Pancreas (tissue), 10 donors: ENCODE measurements around the gene PGLYRP1. TPM values are rescaled to one million over a fixed set of nuclear protein-coding genes. Genes with fewer than 3 reads are reported as not detected.

Experiments used
- ATAC-seq, 4 donors: fragments of 200-7000 bp; cut with Tn5 transposase; one replicate each; pipeline versions ENCODE4 v1.8.0 to v1.9.1; 2020; ENCODE audit warnings: mild to moderate bottlenecking in 4 of 4, moderate library complexity in 4 of 4
- DNase-seq, 6 donors: peaks; one replicate each; pipeline ENCODE4 v3.0.0-alpha.2; 2020
- FAIRE-seq: peaks from 2 replicates; lab custom pipeline; 2012; peaks lifted over from hg19 to GRCh38; lab: Jason Lieb, UNC
- H3K27ac ChIP-seq, 4 donors: fragments of 200-600 bp; sonication (generic); 1 replicate in 3 of 4; 2 replicates in 1 of 4; pipeline versions ENCODE4 v1.5.0 to v1.8.0; 2020
- H3K27me3 ChIP-seq, 4 donors: fragments of 200-600 bp; one replicate each; pipeline ENCODE4 v1.8.0; 2021
- H3K36me3 ChIP-seq, 3 donors: fragments of 200-600 bp; sonication (generic) in 1 of 3; one replicate each; pipeline versions ENCODE4 v1.5.0 to v1.8.0; 2020 to 2021
- H3K4me1 ChIP-seq, 3 donors: fragments of 200-600 bp; one replicate each; pipeline ENCODE4 v1.8.0; 2021
- H3K4me3 ChIP-seq, 4 donors: fragments of 200-600 bp; sonication (generic) in 2 of 4; one replicate each; pipeline versions ENCODE4 v1.5.0 to v1.8.0; 2020 to 2021
- H3K9me3 ChIP-seq, 4 donors: fragments of 200-600 bp; one replicate each; pipeline ENCODE4 v1.8.0; 2021
- WGBS, 2 donors: extraction: QIAGEN DNeasy Blood & Tissue Kit; methylation state at CpG; one replicate each; pipeline ENCODE4 v1.1.7; 2013; 5-methylcytosine and 5-hydroxymethylcytosine counted together
- intact Hi-C, 3 donors: fragments of 100-400 bp; cut with DNase I; formaldehyde crosslinking; loops; one replicate each; pipeline versions ENCODE4 v1.11.1 to v1.14.2; 2022
- polyA plus RNA-seq, 2 donors: library from polyadenylated mRNA; stranded (reverse); fragments of 200-250 nt; gene quantifications; one replicate each; pipeline ENCODE4 v1.2.3, GENCODE V29; 2013
- total RNA-seq, 6 donors: library from RNA; stranded (reverse); fragmentation: NEBNext Ultra II Directional in 4 of 6; extraction: Animal tissue kit (Norgen Biotek cat#: 25700) in 4 of 6; gene quantifications; one replicate each; pipeline versions ENCODE4 v1.2.1 to v1.2.4, GENCODE V29; 2021 to 2023
- TF ChIP-seq, protein P1 (sequence below), 4 donors: fragments of 200-600 bp; sonication (generic) in 3 of 4; IDR thresholded peaks; one replicate each; pipeline versions ENCODE4 v1.5.0 to v1.8.0; 2021; ENCODE audit warnings: antibody characterized with exemption in 4 of 4
- donor health status: healthy with polysubstance abuse.
- donor health status: DM: no; HTN: no; CAD: no; lungs with moderate emphysema.
- donor health status: DM: no; HTN: no; CAD: no.
- donor health status: control.
- donor health status: control.
- donor health status: Bipolar disorder and iron deficiency.
- donor health status: DM: yes; HTN: yes; CAD: no.
- donor health status: DM: no; HTN: no; CAD: no.
- donor health status: DM: no; HTN: no; CAD: no.
- donor health status: DM: yes; HTN: yes; CAD: no.

The PGLYRP1 gene, protein sequence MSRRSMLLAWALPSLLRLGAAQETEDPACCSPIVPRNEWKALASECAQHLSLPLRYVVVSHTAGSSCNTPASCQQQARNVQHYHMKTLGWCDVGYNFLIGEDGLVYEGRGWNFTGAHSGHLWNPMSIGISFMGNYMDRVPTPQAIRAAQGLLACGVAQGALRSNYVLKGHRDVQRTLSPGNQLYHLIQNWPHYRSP
- total RNA-seq (under 1 TPM in 1 of 6 donors, not detected in 5; 0.20 TPM), polyA plus RNA-seq (not detected)

DNA sequence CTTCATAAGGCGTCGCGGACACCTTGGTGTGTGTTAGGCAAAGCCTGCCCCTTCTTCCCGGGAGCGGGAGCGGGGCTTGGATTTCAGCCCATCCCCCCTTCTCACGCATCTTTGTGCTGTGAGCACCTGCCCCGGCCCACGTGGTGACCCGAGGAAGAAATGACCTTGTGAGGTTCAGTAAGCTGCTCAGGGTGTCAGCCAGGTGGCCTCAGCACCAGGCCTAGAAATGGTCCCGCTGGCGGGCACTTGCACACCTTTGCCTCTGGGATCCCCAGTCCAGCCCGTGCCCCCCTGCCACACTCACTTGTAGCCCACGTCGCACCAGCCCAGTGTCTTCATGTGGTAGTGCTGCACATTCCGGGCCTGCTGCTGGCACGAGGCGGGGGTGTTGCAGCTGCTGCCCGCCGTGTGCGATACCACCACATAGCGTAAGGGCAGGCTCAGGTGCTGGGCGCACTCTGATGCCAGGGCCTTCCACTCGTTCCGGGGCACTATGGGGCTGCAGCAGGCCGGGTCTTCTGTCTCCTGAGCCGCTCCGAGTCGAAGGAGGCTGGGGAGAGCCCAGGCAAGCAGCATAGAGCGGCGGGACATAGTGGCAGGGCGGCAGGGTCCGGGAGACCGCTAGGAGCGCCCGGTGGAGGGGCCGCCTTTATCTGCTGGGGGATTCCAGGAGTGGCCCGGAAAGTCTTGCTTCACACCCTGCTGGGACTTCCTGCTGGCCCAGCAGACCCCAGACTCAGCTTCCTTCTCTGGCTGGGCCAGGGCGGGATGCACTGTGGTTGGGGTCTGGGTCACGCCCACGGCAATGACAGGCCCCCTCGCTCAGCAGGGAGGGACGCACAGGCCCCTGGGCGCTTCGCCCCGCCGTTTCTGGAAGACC lies at the start of gene PGLYRP1:
TSS of gene PGLYRP1 (minus strand) at position 623 of the 880 bp plus-strand sequence. CDS start at position 591, 32 bp downstream.
- H3K27ac ChIP-seq = no peak within 1 kb of the TSS
- TF ChIP-seq, protein P1, sequence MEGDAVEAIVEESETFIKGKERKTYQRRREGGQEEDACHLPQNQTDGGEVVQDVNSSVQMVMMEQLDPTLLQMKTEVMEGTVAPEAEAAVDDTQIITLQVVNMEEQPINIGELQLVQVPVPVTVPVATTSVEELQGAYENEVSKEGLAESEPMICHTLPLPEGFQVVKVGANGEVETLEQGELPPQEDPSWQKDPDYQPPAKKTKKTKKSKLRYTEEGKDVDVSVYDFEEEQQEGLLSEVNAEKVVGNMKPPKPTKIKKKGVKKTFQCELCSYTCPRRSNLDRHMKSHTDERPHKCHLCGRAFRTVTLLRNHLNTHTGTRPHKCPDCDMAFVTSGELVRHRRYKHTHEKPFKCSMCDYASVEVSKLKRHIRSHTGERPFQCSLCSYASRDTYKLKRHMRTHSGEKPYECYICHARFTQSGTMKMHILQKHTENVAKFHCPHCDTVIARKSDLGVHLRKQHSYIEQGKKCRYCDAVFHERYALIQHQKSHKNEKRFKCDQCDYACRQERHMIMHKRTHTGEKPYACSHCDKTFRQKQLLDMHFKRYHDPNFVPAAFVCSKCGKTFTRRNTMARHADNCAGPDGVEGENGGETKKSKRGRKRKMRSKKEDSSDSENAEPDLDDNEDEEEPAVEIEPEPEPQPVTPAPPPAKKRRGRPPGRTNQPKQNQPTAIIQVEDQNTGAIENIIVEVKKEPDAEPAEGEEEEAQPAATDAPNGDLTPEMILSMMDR (IDR thresholded peaks at IDR 0.05) = no peak
- WGBS, 2 donors = 18 to 23% methylated on average over 46 to 47 of the region's 47 CpGs
- no peak within 1 kb of the TSS for H3K4me3 ChIP-seq
- no peaks in the 10 kb centered on the region for H3K4me1 ChIP-seq
- H3K36me3 ChIP-seq = no peaks in the 10 kb centered on the region
- DNase-seq (no peak), ATAC-seq (peak in 2 of 4 donors; percentile 21 to 34), FAIRE-seq (no peak)
- peaks cover 0 to 14% (median 2%) of the 10 kb centered on the region in 4 donors for H3K27me3 ChIP-seq
- intact Hi-C loops = loop anchor here in 1 of 3 donors (10.0 kb wide), 1 partner anchor 242 kb away; no protein-coding TSS in a partner anchor
- H3K9me3 ChIP-seq = no peaks in the 10 kb centered on the region

DNA sequence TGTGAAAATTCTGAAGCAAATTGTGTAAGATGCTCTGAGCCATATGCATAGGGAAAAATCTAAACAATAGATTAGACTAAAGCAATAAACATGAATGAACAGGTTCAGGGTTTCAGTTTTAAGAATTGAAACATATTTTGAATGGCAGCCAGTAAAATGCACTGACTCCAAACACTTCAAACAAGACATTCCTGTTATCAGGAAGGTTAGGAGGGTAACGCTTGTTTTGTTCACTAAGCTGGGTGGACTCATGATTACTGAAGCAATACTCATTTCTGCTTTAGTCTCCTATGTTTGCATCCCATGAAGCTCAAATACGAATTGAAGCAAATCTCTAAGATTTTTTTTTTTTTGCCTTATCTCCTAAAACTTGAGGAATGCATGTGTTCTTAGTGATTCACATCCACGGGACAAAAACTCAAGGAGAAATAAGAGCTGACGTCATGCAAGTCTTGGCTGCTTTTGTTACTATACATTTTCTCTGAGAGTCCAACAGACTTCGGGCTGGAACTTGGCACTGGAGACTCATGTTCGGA lies 47.0 kb upstream of the PGLYRP1 start:
- DNase-seq = no peak
- Histone ChIP-seq H3K27me3 (peaks cover 0 to 6% (median 0%) of the 10 kb centered on the region in 4 donors), H3K4me3 (no peak overlapping the region), H3K9me3 (no peaks in the 10 kb centered on the region), H3K27ac (no peak overlapping the region), H3K36me3 (no peaks in the 10 kb centered on the region), H3K4me1 (no peaks in the 10 kb centered on the region)
- 20 to 29% methylated on average over 6 of the region's 6 CpGs for WGBS, 2 donors
- intact Hi-C loops = no loop called here
- no peak for ATAC-seq
- TF ChIP-seq, protein P1 (IDR thresholded peaks at IDR 0.05) = no peak
- no peak for FAIRE-seq

DNA sequence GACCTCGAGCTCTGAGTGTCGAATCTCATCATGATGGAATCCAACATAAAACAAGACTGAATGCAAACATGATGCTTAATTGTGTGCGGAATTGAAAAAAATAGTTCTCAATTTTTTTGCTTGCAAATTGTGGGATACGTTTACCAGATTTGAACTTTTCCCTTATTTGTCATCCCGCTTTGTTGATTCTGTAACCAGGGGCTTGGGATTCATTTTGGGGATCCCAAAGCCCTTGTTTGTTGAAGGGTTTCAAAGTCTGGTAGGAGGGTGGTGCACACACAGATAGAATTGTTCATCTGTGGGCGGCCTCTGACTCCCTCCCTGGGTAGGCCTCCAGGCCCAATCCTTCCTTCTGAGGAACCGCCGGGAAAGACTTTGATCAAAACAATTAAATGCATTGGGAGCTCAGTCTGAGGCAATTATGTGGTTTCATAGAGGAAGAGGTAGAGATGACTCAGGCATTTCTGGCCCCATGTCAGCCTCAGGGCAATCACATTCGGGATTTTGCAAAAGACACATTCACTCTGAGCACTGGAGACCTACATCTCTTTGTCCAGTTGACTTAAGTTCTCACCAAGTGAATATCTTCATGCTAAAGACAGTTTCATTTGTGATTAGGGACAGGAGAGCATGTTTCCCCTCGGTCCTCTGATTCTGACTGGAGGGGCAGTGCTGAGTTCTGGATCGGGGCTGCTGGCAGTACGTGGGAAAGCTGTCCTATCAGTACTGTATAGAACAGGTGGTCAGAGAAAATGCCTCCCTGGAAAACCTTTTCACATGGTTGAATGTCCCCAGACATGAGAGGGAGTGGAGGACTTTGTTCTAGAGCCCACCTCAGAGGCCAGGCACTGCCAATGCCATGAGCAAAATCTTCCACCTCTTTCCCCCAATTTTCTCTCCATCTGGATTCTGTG lies 45.7 kb upstream of the PGLYRP1 start:
- Histone ChIP-seq H3K27ac (no peak overlapping the region), H3K4me3 (no peak overlapping the region), H3K27me3 (peaks cover 0 to 6% (median 0%) of the 10 kb centered on the region in 4 donors), H3K9me3 (no peaks in the 10 kb centered on the region), H3K4me1 (no peaks in the 10 kb centered on the region), H3K36me3 (no peaks in the 10 kb centered on the region)
- FAIRE-seq = no peak
- 66 to 75% methylated on average over 12 of the region's 12 CpGs for WGBS, 2 donors
- intact Hi-C loops = no loop called here
- TF ChIP-seq, protein P1 (IDR thresholded peaks at IDR 0.05) = no peak
- DNase-seq = no peak
- peak in 2 of 4 donors; percentile 18 to 34 for ATAC-seq

DNA sequence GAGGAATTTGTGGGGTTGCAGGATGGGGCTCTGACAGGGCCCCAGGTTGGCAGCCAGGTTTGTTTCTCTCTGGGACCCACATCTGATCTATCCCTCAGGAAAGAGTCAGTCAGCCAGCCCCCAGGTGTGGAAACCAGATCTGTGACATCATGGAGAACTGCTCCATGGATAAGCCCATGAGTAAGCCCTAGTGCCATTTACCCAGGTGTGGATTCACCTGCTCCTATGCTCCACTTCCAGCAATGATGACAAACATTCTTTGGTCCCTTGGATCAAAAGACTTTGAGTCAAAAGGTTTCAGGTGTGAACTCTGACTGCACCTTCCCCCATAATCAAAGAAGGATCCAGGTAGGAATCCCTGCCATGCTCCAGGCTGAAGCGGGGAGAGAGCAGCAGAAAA lies 44.8 kb upstream of the PGLYRP1 start:
- no peaks in the 10 kb centered on the region for H3K36me3 ChIP-seq
- H3K27me3 ChIP-seq = peaks cover 0 to 6% (median 0%) of the 10 kb centered on the region in 4 donors
- TF ChIP-seq, protein P1 (IDR thresholded peaks at IDR 0.05) = no peak
- H3K27ac ChIP-seq = no peak overlapping the region
- intact Hi-C loops = no loop called here
- no peaks in the 10 kb centered on the region for H3K9me3 ChIP-seq
- DNase-seq (no peak), FAIRE-seq (no peak), ATAC-seq (no peak)
- no peak overlapping the region for H3K4me3 ChIP-seq
- H3K4me1 ChIP-seq = no peaks in the 10 kb centered on the region
- 66 to 95% methylated on average over 1 of the region's 1 CpG for WGBS, 2 donors
